Hippocampal formation (tissue), 2 donors: Measurements from ENCODE around the gene AGBL1.

Experiments
- DNase-seq, 2 donors: peaks; one replicate each; lab custom pipeline; 2025; lab: John Stamatoyannopoulos, UW

Gene AGBL1

GRCh38 chr15:86644339-86644738 lies 564.7 kb downstream of the AGBL1 start:
- DNase-seq: no peak

DNA sequence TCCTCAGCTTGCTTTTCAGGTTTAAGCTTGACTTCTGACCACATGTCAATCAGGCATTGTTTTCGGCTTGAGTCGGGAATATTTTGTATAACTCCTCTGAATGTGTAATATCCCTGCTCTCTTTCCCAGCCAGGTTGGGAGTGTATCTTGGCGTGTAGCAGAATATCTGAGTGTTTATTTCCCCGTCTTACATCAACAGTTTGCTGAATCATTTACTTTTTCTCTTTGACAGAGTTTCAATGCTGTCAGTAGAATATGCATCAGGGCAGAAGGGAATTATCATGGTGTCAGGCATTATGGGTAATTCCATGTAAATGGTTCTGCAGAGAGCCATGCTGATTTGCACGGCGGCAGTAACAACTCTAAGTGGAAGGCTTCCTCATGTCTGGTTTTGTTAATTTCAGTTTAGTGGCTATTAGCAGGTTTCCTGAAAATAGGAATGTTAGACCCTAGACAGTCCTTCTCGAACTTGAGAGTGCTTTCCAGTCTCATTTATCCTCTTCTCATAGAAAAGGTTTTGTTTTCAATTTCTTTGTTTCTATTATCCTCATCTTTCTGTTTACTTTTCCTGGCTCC lies 566.3 kb downstream of the AGBL1 start:
- DNase-seq: no peak

GRCh38 chr15:86647810-86648440 lies 568.3 kb downstream of the AGBL1 start:
- DNase-seq: no peak

- no peak for DNase-seq
Measured at GRCh38 chr15:86649277-86649676, 569.6 kb downstream of the AGBL1 start.

- no peak for DNase-seq
Measured at GRCh38 chr15:86650094-86650493, 570.4 kb downstream of the AGBL1 start.

DNA sequence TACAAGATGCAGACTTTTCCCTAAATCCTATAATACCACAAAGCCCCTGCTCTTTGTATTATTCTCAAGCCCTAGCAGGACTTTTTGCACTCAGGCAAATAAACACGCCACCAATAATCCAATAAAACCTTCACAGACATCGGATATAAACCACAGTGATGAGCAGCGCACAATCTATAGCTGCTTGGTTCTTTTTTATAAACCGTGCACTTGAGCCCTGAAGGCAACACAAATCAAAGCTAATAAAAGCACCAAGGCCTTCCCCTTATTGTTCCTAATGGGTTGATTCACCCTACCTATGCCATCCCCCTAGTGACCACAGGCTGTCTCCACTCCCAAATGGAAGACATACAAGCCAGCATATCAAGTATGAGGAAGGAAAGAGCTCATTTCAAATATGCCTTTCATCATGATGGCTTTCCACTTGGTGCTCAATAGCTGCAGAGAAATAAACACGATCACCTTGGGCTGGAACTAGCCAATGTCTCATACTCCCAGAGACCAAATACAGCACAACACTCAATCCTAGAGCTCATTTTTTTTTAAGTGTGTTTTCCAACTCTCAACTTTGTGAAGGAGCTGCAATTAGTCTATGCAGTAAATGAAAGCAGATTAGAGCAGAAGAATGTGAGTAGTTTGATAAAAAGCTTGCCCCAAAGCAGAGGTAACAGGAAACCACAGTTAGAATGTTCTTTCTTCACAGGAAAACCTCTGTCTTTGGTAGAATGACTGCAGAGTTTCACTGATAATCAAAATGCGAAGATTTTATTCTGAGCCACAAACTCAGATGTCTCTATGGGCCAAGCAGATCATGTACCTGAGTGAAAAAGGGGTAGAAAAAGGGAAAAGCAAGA lies 573.9 kb downstream of the AGBL1 start:
- no peak for DNase-seq

DNA sequence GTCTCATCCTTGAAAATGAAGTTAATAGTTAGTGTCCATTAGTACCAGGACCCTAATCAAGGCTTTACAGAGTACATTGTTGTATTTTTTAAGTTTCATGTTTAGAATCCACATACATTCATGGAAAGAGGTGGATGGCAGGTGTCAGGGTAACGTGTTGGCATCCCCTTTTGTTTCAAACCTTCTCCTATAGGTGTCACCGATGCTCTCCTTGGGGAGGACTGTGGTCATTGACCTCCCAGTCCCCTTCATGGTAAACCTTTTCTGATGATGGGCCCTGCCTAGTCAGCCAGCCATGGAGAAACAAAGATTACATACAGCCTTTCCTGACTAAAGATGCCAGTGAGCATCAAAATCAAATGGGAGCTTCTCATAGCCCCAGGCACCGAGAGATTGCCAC lies 574.8 kb downstream of the AGBL1 start:
- DNase-seq: no peak

DNA sequence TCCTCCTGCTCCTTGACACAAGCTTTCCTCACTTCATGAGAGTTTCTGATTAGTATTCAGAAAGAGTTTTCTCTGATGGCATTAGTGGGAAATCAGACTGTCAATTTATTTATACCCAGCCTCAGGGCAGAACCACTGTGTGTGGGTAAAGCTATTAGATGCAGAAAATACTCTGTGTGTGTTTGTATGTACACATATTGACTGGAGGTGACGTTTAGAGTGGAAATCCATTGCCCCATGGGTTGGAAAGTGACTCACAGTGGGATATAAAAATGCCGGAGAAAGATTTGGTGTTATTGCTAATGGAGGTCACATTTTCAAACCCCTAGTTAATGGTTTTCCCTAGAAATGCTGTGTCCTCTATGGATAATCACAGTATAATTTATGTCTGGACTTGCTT lies 577.6 kb downstream of the AGBL1 start:
- DNase-seq: no peak

GRCh38 chr15:86659724-86660411 lies 580.2 kb downstream of the AGBL1 start:
- no peak for DNase-seq

- no peak for DNase-seq
Measured at GRCh38 chr15:86661580-86661979, 581.9 kb downstream of the AGBL1 start.

- DNase-seq: no peak
Measured at GRCh38 chr15:86663304-86663703, 583.6 kb downstream of the AGBL1 start.

- no peak for DNase-seq
Measured at GRCh38 chr15:86663979-86664378, 584.3 kb downstream of the AGBL1 start.

DNA sequence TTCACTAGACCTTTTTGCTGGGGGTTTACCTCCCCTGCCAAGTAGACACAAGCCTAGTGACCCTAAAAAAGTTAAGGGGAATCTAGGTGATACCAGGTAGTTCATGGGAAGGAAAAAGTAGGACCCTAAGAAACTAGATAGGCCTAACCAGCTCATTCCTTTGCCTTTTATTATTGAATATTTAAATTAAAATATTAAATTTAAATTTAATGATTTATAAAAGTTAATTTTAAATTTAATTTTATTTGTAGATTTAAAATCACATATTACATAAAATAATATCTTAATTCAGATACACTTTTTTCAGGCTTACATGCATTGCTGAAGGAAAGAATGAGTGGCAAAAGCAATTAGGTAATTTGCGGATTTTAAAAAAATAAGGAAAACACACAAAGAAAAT lies 584.9 kb downstream of the AGBL1 start:
- no peak for DNase-seq

GRCh38 chr15:86676002-86676401 lies 596.3 kb downstream of the AGBL1 start:
- no peak for DNase-seq

DNA sequence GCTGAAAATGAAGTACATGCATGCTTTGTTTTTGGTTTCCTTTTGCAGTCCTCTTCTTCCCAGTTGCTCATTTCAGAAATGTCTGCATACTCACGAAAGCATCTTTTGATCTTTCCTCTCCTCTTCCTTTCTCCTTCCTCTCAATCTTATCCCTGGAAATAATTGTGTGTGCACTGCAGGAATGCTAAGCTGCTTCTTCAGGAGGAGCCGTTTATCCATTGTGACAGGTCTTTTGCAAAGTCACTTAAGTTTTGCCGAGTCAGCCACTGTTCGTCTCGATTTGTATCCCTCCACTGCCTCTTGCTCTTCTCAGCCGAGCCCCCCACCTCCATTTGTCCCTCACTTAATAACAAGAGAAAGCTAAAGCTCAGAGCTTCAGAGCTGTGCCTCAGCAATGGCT lies 597.6 kb downstream of the AGBL1 start:
- no peak for DNase-seq

- DNase-seq: no peak
Measured at GRCh38 chr15:86685263-86685662, 605.6 kb downstream of the AGBL1 start.

DNA sequence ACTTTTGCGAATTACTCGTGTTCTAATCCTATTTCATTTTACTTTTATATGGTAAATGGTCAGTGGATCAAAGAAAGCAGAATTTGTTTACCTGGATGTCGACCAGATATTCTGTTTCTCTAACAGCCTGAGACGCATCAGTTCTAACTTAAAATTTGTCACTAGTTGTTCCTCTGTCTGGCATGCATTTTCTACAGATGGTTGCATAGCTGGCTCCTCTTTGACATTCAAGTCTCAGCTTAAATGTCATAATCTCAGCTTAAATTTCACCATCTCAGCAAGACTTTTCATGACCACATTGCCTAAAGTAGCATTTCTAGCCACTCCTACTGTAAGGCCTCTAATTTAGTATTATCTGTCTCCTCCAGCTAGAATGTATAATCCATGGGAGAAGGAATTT lies 609.3 kb downstream of the AGBL1 start:
- DNase-seq: no peak

- DNase-seq: no peak
Measured at GRCh38 chr15:86690566-86690965, 610.9 kb downstream of the AGBL1 start.

GRCh38 chr15:86691091-86691663 lies 611.5 kb downstream of the AGBL1 start:
- DNase-seq: peak in 1 of 2 donors; percentile 0

DNA sequence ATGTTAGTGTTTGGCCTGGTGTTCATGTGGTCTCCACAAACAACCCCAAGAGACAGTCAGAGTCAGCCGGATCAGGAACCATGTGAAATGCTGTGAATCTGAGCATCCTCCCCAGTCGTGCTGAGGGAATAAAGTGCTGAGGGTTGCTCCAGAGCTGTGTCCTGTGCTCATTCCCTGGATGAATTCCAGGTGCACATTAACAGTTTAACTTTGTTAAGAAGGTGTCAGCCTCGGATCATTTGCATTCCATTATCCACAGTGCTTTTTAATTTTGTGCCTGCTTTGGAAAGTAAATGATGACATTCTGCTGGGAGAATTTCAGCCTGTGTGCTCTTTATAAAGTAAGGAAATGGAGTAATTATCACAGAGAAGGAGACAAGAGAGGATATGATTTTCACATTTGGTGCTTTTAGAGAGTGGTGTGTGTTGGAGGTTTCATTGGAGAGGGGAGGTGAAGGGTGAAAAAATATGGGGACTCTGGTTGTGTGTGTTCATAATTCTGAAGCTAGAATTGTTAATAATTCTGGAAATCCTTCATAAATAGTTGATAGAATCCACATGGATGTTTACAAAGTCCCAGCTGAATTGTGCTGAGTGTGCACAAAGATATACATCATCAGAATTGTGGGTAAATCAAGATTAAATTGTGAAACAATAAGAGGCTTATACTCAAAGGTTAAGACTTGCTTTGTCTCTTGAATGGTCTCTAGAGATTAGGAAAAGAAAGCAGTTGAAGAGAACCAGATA lies 621.4 kb downstream of the AGBL1 start:
- DNase-seq: no peak

GRCh38 chr15:86701611-86701963 lies 621.9 kb downstream of the AGBL1 start:
- no peak for DNase-seq

GRCh38 chr15:86706813-86707212 lies 627.1 kb downstream of the AGBL1 start:
- DNase-seq: no peak
